ENCODE results near the gene GPR158.

The GPR158 gene

GRCh38 chr10:25536027-25536426, 361.2 kb downstream of the GPR158 start:
- FAIRE-seq, result no peak
- TF ChIP-seq CTCF (IDR thresholded peaks at IDR 0.05; ENCODE audit: insufficient read depth, missing control alignments), result no peak
- DNase-seq (ENCODE audit: insufficient read length, low spot score), result no peak

GRCh38 chr10:25547382-25547781, 372.6 kb downstream of the GPR158 start:
- DNase-seq (ENCODE audit: insufficient read length, low spot score) (no peak), FAIRE-seq (no peak)
- TF ChIP-seq CTCF (IDR thresholded peaks at IDR 0.05; ENCODE audit: insufficient read depth, missing control alignments), result no peak

- DNase-seq (ENCODE audit: insufficient read length, low spot score) (no peak), FAIRE-seq (no peak)
- TF ChIP-seq CTCF (IDR thresholded peaks at IDR 0.05; ENCODE audit: insufficient read depth, missing control alignments), result no peak
These were observed 377.6 kb downstream of the GPR158 start for GRCh38 chr10:25552283-25552919.

- no peak for DNase-seq (ENCODE audit: insufficient read length, low spot score)
- no peak for FAIRE-seq
- peak; percentile 20 for TF ChIP-seq CTCF (IDR thresholded peaks at IDR 0.05; ENCODE audit: insufficient read depth, missing control alignments)
These were observed 381.1 kb downstream of the GPR158 start for GRCh38 chr10:25555865-25556264.

- FAIRE-seq, result no peak
- no peak for DNase-seq (ENCODE audit: insufficient read length, low spot score)
- no peak for TF ChIP-seq CTCF (IDR thresholded peaks at IDR 0.05; ENCODE audit: insufficient read depth, missing control alignments)
These were observed 381.7 kb downstream of the GPR158 start for GRCh38 chr10:25556457-25556856.

GRCh38 chr10:25557136-25557535, 382.3 kb downstream of the GPR158 start:
- TF ChIP-seq CTCF (IDR thresholded peaks at IDR 0.05; ENCODE audit: insufficient read depth, missing control alignments), result no peak
- FAIRE-seq (no peak), DNase-seq (ENCODE audit: insufficient read length, low spot score) (no peak)

- no peak for TF ChIP-seq CTCF (IDR thresholded peaks at IDR 0.05; ENCODE audit: insufficient read depth, missing control alignments)
- no peak for DNase-seq (ENCODE audit: insufficient read length, low spot score)
- no peak for FAIRE-seq
These were observed 387.0 kb downstream of the GPR158 start for GRCh38 chr10:25561758-25562157.
